Spleen (tissue), 7 donors: ENCODE data around the gene AMOT.

ENCODE experiments used
- POLR2AphosphoS5 ChIP-seq, 3 donors: sonication (generic); formaldehyde crosslinking; IDR thresholded peaks; one replicate each; pipeline ENCODE4 v1.5.1; 2017; ENCODE audit warnings: antibody characterized with exemption in 3 of 3
- TF ChIP-seq, protein P1 (sequence below), 11 experiments: fragments of 200-600 bp in 7 of 11; fragments of 450-650 bp in 4 of 11; sonication (generic) in 4 of 11; IDR thresholded peaks in 8 of 11; conservative IDR thresholded peaks in 3 of 11; 1 replicate in 7 of 11; 2 replicates in 4 of 11; pipeline versions ENCODE4 v1.4.0 to v1.8.0; 2016 to 2021; ENCODE audit warnings: antibody characterized with exemption in 11 of 11, inconsistent platforms in 4 of 11, mild to moderate bottlenecking in 1 of 11
- donor health status: DM: no; HTN: no; CAD: no; lungs with moderate emphysema.
- donor health status: DM: no; HTN: no; CAD: no.
- donor health status: DM: no; HTN: no; CAD: no.

DNA sequence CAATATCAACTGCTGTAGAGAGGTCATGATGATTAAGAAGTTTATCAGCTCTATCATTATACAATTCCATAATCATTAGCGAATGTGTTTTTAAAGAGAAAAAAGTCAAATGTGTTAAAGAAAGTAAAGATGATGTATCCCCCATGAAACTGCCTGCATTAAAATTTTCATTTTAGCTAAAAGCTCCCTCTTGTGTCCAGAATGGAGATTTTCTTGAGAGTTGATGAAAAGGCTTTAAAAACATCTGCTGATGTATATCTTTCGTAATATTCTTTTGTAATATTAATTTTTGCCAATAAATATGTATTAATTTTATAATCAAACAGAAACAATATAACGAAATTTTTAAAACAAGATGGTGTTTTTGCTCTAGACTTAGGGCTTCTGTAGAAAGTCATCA, 108.8 kb downstream of the AMOT start:
- TF ChIP-seq, protein P1, sequence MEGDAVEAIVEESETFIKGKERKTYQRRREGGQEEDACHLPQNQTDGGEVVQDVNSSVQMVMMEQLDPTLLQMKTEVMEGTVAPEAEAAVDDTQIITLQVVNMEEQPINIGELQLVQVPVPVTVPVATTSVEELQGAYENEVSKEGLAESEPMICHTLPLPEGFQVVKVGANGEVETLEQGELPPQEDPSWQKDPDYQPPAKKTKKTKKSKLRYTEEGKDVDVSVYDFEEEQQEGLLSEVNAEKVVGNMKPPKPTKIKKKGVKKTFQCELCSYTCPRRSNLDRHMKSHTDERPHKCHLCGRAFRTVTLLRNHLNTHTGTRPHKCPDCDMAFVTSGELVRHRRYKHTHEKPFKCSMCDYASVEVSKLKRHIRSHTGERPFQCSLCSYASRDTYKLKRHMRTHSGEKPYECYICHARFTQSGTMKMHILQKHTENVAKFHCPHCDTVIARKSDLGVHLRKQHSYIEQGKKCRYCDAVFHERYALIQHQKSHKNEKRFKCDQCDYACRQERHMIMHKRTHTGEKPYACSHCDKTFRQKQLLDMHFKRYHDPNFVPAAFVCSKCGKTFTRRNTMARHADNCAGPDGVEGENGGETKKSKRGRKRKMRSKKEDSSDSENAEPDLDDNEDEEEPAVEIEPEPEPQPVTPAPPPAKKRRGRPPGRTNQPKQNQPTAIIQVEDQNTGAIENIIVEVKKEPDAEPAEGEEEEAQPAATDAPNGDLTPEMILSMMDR (IDR thresholded peaks at IDR 0.05 in 8 of 11, conservative IDR thresholded peaks at IDR 0.05 in 3 of 11), result peak in 1 of 11 experiments; percentile 27
- no peak for TF ChIP-seq POLR2AphosphoS5 (IDR thresholded peaks at IDR 0.05)
